ENCODE measurements around the gene ANKS1A.

DNA sequence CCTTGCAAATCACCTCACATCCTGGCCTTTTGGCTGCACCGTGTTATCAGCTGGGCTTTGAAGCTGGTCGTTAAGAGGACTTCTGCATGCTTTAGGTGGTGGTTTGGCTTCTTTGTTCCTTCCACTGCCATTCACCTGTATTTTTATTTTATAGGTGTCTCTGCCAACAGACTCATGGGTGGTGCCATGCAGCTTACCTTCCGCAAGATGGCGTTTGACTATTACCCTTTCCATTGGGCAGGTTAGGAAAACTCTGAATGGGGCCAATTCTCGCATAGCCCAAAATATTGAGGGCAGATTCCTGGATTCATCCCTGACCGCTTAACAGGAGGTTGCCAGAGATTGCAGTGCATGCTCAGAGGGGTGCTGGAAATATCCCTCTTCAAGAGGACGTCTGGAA, 33.6 kb upstream of the ANKS1A start:
- no peak for TF ChIP-seq POLR2A (IDR thresholded peaks at IDR 0.05)
- TF ChIP-seq, protein P1, sequence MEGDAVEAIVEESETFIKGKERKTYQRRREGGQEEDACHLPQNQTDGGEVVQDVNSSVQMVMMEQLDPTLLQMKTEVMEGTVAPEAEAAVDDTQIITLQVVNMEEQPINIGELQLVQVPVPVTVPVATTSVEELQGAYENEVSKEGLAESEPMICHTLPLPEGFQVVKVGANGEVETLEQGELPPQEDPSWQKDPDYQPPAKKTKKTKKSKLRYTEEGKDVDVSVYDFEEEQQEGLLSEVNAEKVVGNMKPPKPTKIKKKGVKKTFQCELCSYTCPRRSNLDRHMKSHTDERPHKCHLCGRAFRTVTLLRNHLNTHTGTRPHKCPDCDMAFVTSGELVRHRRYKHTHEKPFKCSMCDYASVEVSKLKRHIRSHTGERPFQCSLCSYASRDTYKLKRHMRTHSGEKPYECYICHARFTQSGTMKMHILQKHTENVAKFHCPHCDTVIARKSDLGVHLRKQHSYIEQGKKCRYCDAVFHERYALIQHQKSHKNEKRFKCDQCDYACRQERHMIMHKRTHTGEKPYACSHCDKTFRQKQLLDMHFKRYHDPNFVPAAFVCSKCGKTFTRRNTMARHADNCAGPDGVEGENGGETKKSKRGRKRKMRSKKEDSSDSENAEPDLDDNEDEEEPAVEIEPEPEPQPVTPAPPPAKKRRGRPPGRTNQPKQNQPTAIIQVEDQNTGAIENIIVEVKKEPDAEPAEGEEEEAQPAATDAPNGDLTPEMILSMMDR (IDR thresholded peaks at IDR 0.05): no peak
